Liver (tissue), 9 donors: ENCODE results near the gene KISS1. TPM values are rescaled to one million over a fixed set of nuclear protein-coding genes. Genes with fewer than 3 reads are reported as not detected.

Source experiments
- DNase-seq: peaks from one replicate; pipeline ENCODE4 v3.0.0-alpha.2; 2017; ENCODE audit warnings: low spot score
- H3K27ac ChIP-seq, 2 donors: one replicate each; pipeline ENCODE4 v1.7.0; 2013; ENCODE audit warnings: inconsistent platforms in 2 of 2, low read length in 2 of 2, control low read depth in 1 of 2, low read depth in 1 of 2, mild to moderate bottlenecking in 1 of 2
- H3K27me3 ChIP-seq, 4 donors: one replicate each; pipeline versions ENCODE4 v1.6.1 to v1.7.0; 2013; ENCODE audit warnings: low read length in 3 of 4, inconsistent platforms in 1 of 4, mild to moderate bottlenecking in 1 of 4, moderate library complexity in 1 of 4; ENCODE audit not compliant: control insufficient read depth in 4 of 4, insufficient read depth in 4 of 4
- H3K36me3 ChIP-seq, 4 donors: one replicate each; pipeline versions ENCODE4 v1.6.1 to v1.7.0; 2013; ENCODE audit warnings: low read length in 3 of 4, mild to moderate bottlenecking in 3 of 4, low read depth in 1 of 4, moderate library complexity in 1 of 4; ENCODE audit not compliant: control insufficient read depth in 4 of 4, insufficient read depth in 3 of 4
- H3K4me1 ChIP-seq, 4 donors: one replicate each; pipeline versions ENCODE4 v1.6.1 to v1.7.0; 2013; ENCODE audit warnings: low read length in 3 of 4, mild to moderate bottlenecking in 3 of 4, moderate library complexity in 1 of 4; ENCODE audit not compliant: control insufficient read depth in 4 of 4, insufficient read depth in 4 of 4
- H3K4me3 ChIP-seq, 3 donors: one replicate each; pipeline versions ENCODE4 v1.6.1 to v1.7.0; 2013; ENCODE audit warnings: low read length in 3 of 3, control low read depth in 1 of 3, low read depth in 1 of 3, mild to moderate bottlenecking in 1 of 3
- H3K9ac ChIP-seq, 2 donors: one replicate each; pipeline ENCODE4 v1.7.0; 2013; ENCODE audit warnings: low read length in 2 of 2, mild to moderate bottlenecking in 2 of 2, moderate library complexity in 2 of 2, control low read depth in 1 of 2, low read depth in 1 of 2
- H3K9me3 ChIP-seq, 4 donors: one replicate each; pipeline versions ENCODE4 v1.6.1 to v1.7.0; 2013; ENCODE audit warnings: low read length in 3 of 4; ENCODE audit not compliant: control insufficient read depth in 4 of 4
- EGR1 ChIP-seq, 2 donors: IDR thresholded peaks; 2 replicates each; pipeline ENCODE4 v1.6.1; 2016 to 2018; ENCODE audit warnings: antibody characterized with exemption in 2 of 2, low read depth in 2 of 2
- FOXA1 ChIP-seq: IDR thresholded peaks from 2 replicates; pipeline ENCODE4 v1.6.1; 2016; ENCODE audit warnings: antibody characterized with exemption
- FOXA2 ChIP-seq: IDR thresholded peaks from 2 replicates; pipeline ENCODE4 v1.6.1; 2016; ENCODE audit warnings: antibody characterized with exemption
- GABPA ChIP-seq, 2 donors: IDR thresholded peaks in 1 of 2; conservative IDR thresholded peaks in 1 of 2; 2 replicates each; pipeline ENCODE4 v1.6.1; 2016; ENCODE audit warnings: antibody characterized with exemption in 2 of 2, mild to moderate bottlenecking in 1 of 2, moderate library complexity in 1 of 2
- HNF4A ChIP-seq, 2 donors: conservative IDR thresholded peaks; 2 replicates each; pipeline ENCODE4 v1.6.1; 2016; ENCODE audit warnings: antibody characterized with exemption in 2 of 2, mild to moderate bottlenecking in 2 of 2
- HNF4G ChIP-seq: IDR thresholded peaks from 2 replicates; pipeline ENCODE4 v1.6.1; 2016; ENCODE audit warnings: antibody characterized with exemption
- JUND ChIP-seq, 2 donors: IDR thresholded peaks; 2 replicates each; pipeline ENCODE4 v1.6.1; 2016; ENCODE audit warnings: antibody characterized with exemption in 2 of 2
- NR2F2 ChIP-seq: IDR thresholded peaks from 2 replicates; pipeline ENCODE4 v1.6.1; 2016; ENCODE audit warnings: antibody characterized with exemption
- RAD21 ChIP-seq, 2 donors: IDR thresholded peaks; 2 replicates each; pipeline ENCODE4 v1.6.1; 2016; ENCODE audit warnings: antibody characterized with exemption in 2 of 2, mild to moderate bottlenecking in 2 of 2
- RXRA ChIP-seq, 2 donors: IDR thresholded peaks; 2 replicates each; pipeline ENCODE4 v1.6.1; 2017 to 2018; ENCODE audit warnings: antibody characterized with exemption in 2 of 2, mild to moderate bottlenecking in 1 of 2
- SP1 ChIP-seq: IDR thresholded peaks from 2 replicates; pipeline ENCODE4 v1.6.1; 2018; ENCODE audit warnings: antibody characterized with exemption, mild to moderate bottlenecking
- TAF1 ChIP-seq: conservative IDR thresholded peaks from 2 replicates; pipeline ENCODE4 v1.6.1; 2016; ENCODE audit warnings: antibody characterized with exemption, mild to moderate bottlenecking
- YY1 ChIP-seq: IDR thresholded peaks from 2 replicates; pipeline ENCODE4 v1.6.1; 2016; ENCODE audit warnings: antibody characterized with exemption, mild to moderate bottlenecking
- WGBS: extraction: QIAGEN DNeasy Blood & Tissue Kit; methylation state at CpG from one replicate; pipeline ENCODE4 v1.1.7; 2013; 5-methylcytosine and 5-hydroxymethylcytosine counted together
- polyA plus RNA-seq, 2 donors: library from polyadenylated mRNA; stranded (reverse) in 1 of 2; unstranded in 1 of 2; fragments of 200-250 nt in 1 of 2; fragments of >200 nt in 1 of 2; fragmentation: Nextera tagmentation in 1 of 2; extraction: Ambion mirVana in 1 of 2; gene quantifications; one replicate each; pipeline versions ENCODE4 v1.2.1 to v1.2.3, GENCODE V29; 2013 to 2015
- total RNA-seq, 2 donors: library from RNA; depleted of rRNA; stranded (reverse); fragments of >200 nt; gene quantifications; one replicate each; pipeline ENCODE4 v1.2.3, GENCODE V29; 2014
- TF ChIP-seq, protein P1 (sequence below): IDR thresholded peaks from 2 replicates; pipeline ENCODE4 v1.6.1; 2016; ENCODE audit warnings: antibody characterized with exemption, mild to moderate bottlenecking
- TF ChIP-seq, protein P2 (sequence below): fragments of 150-350 bp; IDR thresholded peaks from 2 replicates; pipeline ENCODE4 v1.5.1; 2017; ENCODE audit warnings: improper control_type of control experiment, low read depth, low read length; ENCODE audit not compliant: missing input control
- TF ChIP-seq, protein P3 (sequence below): IDR thresholded peaks from 2 replicates; pipeline ENCODE4 v1.6.1; 2016; ENCODE audit warnings: antibody characterized with exemption
- TF ChIP-seq, protein P4 (sequence below): IDR thresholded peaks from 2 replicates; pipeline ENCODE4 v1.6.1; 2016; ENCODE audit warnings: antibody characterized with exemption
- TF ChIP-seq, protein P5 (sequence below): IDR thresholded peaks from 2 replicates; pipeline ENCODE4 v1.6.1; 2016; ENCODE audit warnings: antibody characterized with exemption
- donor health status: healthy.
- donor health status: healthy.
- donor health status: healthy.
- donor health status: healthy.
- donor health status: healthy.

KISS1 gene
- total and polyA plus RNA-seq, 4 donors = 0.50 to 1.4 TPM; not detected in 2

DNA sequence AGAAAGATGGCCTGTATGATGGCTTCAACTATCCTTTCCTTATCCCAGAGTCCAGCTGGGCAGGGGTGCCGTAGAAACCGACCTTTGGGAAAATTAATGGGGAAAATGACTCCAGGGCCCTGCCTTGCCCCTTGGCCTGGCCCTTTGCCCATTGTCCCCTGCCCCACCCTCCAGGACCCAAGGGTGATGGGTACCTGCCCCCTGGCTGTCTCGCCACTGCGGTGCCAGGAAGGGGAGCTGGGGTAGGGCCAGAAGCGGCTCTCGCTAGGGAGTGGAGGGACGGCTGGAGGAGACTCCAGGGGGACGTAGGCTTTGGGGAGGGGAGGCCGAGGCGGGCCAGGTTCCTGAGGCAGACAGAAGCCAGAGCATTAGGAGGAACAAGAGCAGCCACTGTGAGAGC, 46.6 kb upstream of the KISS1 start (continued):
- TF ChIP-seq, protein P1, sequence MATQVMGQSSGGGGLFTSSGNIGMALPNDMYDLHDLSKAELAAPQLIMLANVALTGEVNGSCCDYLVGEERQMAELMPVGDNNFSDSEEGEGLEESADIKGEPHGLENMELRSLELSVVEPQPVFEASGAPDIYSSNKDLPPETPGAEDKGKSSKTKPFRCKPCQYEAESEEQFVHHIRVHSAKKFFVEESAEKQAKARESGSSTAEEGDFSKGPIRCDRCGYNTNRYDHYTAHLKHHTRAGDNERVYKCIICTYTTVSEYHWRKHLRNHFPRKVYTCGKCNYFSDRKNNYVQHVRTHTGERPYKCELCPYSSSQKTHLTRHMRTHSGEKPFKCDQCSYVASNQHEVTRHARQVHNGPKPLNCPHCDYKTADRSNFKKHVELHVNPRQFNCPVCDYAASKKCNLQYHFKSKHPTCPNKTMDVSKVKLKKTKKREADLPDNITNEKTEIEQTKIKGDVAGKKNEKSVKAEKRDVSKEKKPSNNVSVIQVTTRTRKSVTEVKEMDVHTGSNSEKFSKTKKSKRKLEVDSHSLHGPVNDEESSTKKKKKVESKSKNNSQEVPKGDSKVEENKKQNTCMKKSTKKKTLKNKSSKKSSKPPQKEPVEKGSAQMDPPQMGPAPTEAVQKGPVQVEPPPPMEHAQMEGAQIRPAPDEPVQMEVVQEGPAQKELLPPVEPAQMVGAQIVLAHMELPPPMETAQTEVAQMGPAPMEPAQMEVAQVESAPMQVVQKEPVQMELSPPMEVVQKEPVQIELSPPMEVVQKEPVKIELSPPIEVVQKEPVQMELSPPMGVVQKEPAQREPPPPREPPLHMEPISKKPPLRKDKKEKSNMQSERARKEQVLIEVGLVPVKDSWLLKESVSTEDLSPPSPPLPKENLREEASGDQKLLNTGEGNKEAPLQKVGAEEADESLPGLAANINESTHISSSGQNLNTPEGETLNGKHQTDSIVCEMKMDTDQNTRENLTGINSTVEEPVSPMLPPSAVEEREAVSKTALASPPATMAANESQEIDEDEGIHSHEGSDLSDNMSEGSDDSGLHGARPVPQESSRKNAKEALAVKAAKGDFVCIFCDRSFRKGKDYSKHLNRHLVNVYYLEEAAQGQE = no peak

DNA sequence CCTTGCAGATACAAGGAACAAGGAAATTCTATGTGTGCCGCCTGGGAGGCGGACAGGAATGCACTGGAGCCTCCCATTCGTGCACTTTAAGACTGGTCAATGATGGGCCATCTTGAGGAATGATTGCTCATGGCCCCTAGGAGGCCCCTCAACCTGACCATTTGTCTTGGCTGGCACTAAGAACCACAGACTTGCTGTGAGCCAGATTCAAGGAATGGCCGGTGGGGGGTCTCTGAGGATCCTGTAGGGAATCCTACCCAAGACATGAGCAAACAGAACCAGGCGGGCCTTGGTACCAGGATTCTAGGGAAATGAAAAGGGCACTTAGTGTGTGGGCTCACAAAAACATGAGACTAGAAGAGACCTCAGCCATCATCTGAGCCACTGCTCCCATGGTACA, 45.6 kb upstream of the KISS1 start:
- Histone ChIP-seq H3K4me3 (no peak overlapping the region), H3K9me3 (no peaks in the 10 kb centered on the region), H3K4me1 (peaks cover 0 to 2% (median 0%) of the 10 kb centered on the region in 4 donors), H3K9ac (no peak overlapping the region), H3K27ac (no peak overlapping the region), H3K36me3 (peaks cover 3 to 54% (median 27%) of the 10 kb centered on the region in 4 donors), H3K27me3 (no peaks in the 10 kb centered on the region)
- 94% methylated on average over 5 of the region's 5 CpGs for WGBS
- no peak for TF ChIP-seq HNF4A (conservative IDR thresholded peaks at IDR 0.05)
- TF ChIP-seq HNF4G = no peak
- no peak for TF ChIP-seq JUND (IDR thresholded peaks at IDR 0.05)
- no peak for TF ChIP-seq YY1
- TF ChIP-seq RXRA (IDR thresholded peaks at IDR 0.05) = no peak
- no peak for TF ChIP-seq FOXA2
- no peak for DNase-seq

DNA sequence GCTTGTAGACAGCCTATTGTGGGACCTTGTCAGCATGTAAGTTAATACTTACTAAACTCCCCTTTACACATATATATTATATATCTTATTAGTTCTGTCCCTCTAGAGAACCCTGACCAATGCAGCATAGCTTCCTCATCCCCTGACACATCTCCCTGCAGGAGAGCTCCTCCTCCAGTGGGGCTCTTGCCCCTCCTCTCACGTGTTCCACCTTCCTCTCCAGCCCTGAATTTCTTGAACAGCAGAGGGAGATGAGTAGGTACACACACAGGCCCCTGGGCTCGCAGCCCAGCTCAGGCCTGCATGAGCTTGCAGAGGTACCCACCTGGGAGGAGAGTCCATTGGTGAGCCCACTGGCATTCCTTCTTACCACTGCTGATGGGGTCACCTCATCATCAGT, 44.8 kb upstream of the KISS1 start:
- TF ChIP-seq EGR1 (IDR thresholded peaks at IDR 0.05; ENCODE audit: low read depth in 2 of 2) = no peak
- TF ChIP-seq, protein P1 = no peak
- no peak for TF ChIP-seq YY1
- TF ChIP-seq, protein P2, sequence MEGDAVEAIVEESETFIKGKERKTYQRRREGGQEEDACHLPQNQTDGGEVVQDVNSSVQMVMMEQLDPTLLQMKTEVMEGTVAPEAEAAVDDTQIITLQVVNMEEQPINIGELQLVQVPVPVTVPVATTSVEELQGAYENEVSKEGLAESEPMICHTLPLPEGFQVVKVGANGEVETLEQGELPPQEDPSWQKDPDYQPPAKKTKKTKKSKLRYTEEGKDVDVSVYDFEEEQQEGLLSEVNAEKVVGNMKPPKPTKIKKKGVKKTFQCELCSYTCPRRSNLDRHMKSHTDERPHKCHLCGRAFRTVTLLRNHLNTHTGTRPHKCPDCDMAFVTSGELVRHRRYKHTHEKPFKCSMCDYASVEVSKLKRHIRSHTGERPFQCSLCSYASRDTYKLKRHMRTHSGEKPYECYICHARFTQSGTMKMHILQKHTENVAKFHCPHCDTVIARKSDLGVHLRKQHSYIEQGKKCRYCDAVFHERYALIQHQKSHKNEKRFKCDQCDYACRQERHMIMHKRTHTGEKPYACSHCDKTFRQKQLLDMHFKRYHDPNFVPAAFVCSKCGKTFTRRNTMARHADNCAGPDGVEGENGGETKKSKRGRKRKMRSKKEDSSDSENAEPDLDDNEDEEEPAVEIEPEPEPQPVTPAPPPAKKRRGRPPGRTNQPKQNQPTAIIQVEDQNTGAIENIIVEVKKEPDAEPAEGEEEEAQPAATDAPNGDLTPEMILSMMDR = no peak
- TF ChIP-seq FOXA1 = no peak
- no peak for TF ChIP-seq GABPA (IDR thresholded peaks at IDR 0.05 in 1 of 2, conservative IDR thresholded peaks at IDR 0.05 in 1 of 2)
- TF ChIP-seq, protein P3, sequence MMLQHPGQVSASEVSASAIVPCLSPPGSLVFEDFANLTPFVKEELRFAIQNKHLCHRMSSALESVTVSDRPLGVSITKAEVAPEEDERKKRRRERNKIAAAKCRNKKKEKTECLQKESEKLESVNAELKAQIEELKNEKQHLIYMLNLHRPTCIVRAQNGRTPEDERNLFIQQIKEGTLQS = no peak
- no peak for TF ChIP-seq RAD21 (IDR thresholded peaks at IDR 0.05)
- no peak for TF ChIP-seq NR2F2
- TF ChIP-seq HNF4A (conservative IDR thresholded peaks at IDR 0.05) = no peak
- no peak for TF ChIP-seq RXRA (IDR thresholded peaks at IDR 0.05)
- TF ChIP-seq, protein P4, sequence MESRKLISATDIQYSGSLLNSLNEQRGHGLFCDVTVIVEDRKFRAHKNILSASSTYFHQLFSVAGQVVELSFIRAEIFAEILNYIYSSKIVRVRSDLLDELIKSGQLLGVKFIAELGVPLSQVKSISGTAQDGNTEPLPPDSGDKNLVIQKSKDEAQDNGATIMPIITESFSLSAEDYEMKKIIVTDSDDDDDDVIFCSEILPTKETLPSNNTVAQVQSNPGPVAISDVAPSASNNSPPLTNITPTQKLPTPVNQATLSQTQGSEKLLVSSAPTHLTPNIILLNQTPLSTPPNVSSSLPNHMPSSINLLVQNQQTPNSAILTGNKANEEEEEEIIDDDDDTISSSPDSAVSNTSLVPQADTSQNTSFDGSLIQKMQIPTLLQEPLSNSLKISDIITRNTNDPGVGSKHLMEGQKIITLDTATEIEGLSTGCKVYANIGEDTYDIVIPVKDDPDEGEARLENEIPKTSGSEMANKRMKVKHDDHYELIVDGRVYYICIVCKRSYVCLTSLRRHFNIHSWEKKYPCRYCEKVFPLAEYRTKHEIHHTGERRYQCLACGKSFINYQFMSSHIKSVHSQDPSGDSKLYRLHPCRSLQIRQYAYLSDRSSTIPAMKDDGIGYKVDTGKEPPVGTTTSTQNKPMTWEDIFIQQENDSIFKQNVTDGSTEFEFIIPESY = no peak
- TF ChIP-seq SP1 = no peak
- TF ChIP-seq JUND (IDR thresholded peaks at IDR 0.05) = no peak
- no peak for TF ChIP-seq TAF1
- TF ChIP-seq, protein P5, sequence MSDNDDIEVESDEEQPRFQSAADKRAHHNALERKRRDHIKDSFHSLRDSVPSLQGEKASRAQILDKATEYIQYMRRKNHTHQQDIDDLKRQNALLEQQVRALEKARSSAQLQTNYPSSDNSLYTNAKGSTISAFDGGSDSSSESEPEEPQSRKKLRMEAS = no peak
- no peak for TF ChIP-seq HNF4G
- TF ChIP-seq FOXA2 = no peak
- DNase-seq = no peak
- Histone ChIP-seq H3K4me3 (no peak overlapping the region), H3K36me3 (peaks cover 3 to 49% (median 26%) of the 10 kb centered on the region in 4 donors), H3K27me3 (no peaks in the 10 kb centered on the region), H3K27ac (no peak overlapping the region), H3K9ac (no peak overlapping the region), H3K4me1 (peaks cover 0 to 2% (median 0%) of the 10 kb centered on the region in 4 donors), H3K9me3 (no peaks in the 10 kb centered on the region)
- WGBS = 73% methylated on average over 2 of the region's 2 CpGs
